Measurements from ENCODE around the gene ARHGAP26. TPM values are rescaled to one million over a fixed set of nuclear protein-coding genes. Genes with fewer than 3 reads are reported as not detected.
A peak's percentile ranks its signal among the peaks of the same experiment; 100 is the strongest.

The ARHGAP26 gene
- total RNA-seq, 6 experiments from 2014 or later: 6.7 to 14.5 (median 8.3) TPM

DNA sequence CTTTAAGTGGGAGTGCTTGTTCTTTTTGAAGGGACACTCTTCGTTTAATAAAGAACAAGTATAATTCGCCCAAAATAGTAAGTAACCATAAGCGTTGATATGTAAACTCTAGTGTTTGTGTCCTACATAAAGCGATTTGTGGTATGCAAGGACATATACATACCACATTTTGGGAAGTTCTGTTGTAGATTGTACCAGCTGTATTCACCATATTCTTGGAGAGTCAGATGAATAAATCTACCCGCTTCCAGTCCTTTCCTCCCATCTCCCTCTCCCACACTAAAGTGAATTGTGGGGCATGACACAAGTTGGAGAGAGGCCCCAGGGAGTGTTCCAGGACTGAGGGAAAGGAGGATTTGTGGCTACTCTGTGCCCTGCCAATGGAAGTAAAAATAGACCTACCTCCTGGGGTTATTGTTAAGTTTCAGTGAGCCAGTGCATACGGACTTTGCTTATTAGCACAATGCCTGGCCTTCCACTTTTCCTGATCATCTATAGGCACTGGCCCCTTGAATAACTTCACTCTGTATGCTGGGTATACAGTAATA, 40.6 kb downstream of the ARHGAP26 start:
- Histone ChIP-seq H3K36me3 (no peaks in the 10 kb centered on the region), H3K27ac (no peak overlapping the region), H3K4me1 (peaks cover 0 to 45% (median 10%) of the 10 kb centered on the region in 4 donors), H3K9me3 (no peaks in the 10 kb centered on the region), H3K27me3 (no peaks in the 10 kb centered on the region), H3K4me3 (no peak overlapping the region)
- 93% methylated on average over 6 of the region's 6 CpGs for WGBS (ENCODE audit: insufficient coverage, low coverage, low lambda C conversion rate, missing lambda C conversion rate)
- TF ChIP-seq, protein P1, sequence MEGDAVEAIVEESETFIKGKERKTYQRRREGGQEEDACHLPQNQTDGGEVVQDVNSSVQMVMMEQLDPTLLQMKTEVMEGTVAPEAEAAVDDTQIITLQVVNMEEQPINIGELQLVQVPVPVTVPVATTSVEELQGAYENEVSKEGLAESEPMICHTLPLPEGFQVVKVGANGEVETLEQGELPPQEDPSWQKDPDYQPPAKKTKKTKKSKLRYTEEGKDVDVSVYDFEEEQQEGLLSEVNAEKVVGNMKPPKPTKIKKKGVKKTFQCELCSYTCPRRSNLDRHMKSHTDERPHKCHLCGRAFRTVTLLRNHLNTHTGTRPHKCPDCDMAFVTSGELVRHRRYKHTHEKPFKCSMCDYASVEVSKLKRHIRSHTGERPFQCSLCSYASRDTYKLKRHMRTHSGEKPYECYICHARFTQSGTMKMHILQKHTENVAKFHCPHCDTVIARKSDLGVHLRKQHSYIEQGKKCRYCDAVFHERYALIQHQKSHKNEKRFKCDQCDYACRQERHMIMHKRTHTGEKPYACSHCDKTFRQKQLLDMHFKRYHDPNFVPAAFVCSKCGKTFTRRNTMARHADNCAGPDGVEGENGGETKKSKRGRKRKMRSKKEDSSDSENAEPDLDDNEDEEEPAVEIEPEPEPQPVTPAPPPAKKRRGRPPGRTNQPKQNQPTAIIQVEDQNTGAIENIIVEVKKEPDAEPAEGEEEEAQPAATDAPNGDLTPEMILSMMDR (IDR thresholded peaks at IDR 0.05): no peak
- no peak for TF ChIP-seq POLR2A (IDR thresholded peaks at IDR 0.05)
- no peak for DNase-seq
- intact Hi-C loops (cut with DNase I): loop anchor here in 1 of 2 donors (10.0 kb wide), 1 partner anchor 64 kb away; no protein-coding TSS in a partner anchor
- ATAC-seq: no peak

DNA sequence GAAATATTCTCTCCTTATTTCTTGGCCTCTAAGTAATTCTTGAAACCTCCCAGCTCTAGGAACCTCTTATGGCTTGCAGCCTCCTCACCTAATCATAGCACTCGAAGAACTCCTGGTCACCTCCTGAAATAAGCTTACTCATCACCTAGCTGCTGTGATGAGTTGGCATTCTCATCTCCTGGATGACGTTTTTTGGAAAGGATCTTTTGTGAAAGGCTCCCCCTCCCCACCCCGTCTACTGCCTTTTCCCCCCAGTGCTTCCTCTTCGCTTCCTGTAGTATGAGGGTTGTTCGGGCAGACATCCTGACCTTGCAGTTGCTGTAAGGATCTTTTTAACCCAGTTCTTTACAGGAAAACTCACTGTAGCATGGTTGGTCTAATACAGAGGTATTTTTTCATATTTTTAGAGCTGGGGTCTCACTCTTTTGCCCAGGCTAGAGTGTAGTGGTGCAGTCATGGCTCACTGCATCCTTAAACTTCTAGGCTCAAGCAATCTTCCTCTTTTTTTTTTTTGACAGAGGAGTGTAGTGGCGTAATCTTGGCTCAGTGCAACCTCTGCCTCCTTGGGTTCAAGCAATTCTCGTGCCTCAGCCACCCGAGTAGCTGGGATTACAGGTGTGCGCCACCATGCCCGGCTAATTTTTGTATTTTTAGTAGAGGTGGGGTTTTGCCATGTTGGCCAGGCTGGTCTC, 41.8 kb downstream of the ARHGAP26 start:
- intact Hi-C loops (cut with DNase I): loop anchor here in 1 of 2 donors (10.0 kb wide), 1 partner anchor 63 kb away; no protein-coding TSS in a partner anchor
- H3K36me3 ChIP-seq: no peaks in the 10 kb centered on the region
- DNase-seq (no peak), ATAC-seq (peak in 1 of 4 donors; percentile 11)
- no peak overlapping the region for H3K4me3 ChIP-seq
- peaks cover 0 to 42% (median 10%) of the 10 kb centered on the region in 4 donors for H3K4me1 ChIP-seq
- no peaks in the 10 kb centered on the region for H3K9me3 ChIP-seq
- 64% methylated on average over 10 of the region's 10 CpGs for WGBS (ENCODE audit: insufficient coverage, low coverage, low lambda C conversion rate, missing lambda C conversion rate)
- no peak overlapping the region for H3K27ac ChIP-seq
- no peaks in the 10 kb centered on the region for H3K27me3 ChIP-seq
- no peak for TF ChIP-seq POLR2A (IDR thresholded peaks at IDR 0.05)
- TF ChIP-seq, protein P1 (IDR thresholded peaks at IDR 0.05): no peak

DNA sequence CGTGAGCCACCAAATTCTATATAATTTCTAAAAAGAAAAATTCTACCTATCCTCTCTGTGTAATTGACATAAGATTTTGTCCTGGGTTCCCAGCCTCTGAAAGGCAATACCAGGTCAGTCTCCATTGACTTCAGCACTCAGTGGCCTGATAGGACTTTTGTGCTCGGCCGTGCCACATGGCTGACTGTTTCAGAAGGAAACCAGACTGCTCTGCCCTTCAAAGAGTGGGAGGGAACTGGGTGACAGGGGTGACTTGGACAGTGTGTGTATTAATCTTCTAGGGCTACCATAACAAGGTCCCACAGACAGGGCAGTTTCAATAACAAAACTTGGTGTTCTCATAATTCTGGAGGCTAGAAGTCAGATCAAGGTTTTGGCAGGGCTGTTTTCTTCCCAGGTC, 43.0 kb downstream of the ARHGAP26 start:
- Histone ChIP-seq H3K9me3 (no peaks in the 10 kb centered on the region), H3K27me3 (no peaks in the 10 kb centered on the region), H3K4me1 (peaks cover 0 to 42% (median 15%) of the 10 kb centered on the region in 4 donors), H3K4me3 (no peak overlapping the region), H3K27ac (peak overlapping the region in 1 of 3 donors; percentile 59), H3K36me3 (no peaks in the 10 kb centered on the region)
- DNase-seq (no peak), ATAC-seq (no peak)
- intact Hi-C loops (cut with DNase I): loop anchor here in 1 of 2 donors (10.0 kb wide), 1 partner anchor 62 kb away; no protein-coding TSS in a partner anchor
- WGBS (ENCODE audit: insufficient coverage, low coverage, low lambda C conversion rate, missing lambda C conversion rate): 87% methylated on average over 3 of the region's 3 CpGs
- TF ChIP-seq, protein P1 (IDR thresholded peaks at IDR 0.05): no peak
- TF ChIP-seq POLR2A (IDR thresholded peaks at IDR 0.05): no peak

DNA sequence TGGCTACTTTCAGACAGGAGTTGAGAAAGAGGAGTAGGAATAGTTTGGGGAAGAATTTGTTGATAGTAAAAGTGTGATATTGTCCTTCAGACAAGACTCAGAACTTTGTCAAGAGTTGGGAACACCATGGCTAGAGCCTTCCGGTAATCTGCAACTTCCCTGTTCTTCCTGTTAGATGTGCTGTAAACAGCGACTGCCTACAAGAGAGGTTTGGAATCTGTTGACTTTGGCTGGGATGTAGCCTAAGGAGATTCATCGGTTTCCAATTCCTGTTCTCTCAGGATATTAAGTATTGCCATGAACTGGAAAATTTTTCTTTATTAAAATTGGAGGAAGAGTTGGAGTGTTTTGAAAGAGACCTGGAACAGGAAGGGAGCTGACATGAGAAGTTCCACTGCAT, 43.9 kb downstream of the ARHGAP26 start:
- WGBS (ENCODE audit: insufficient coverage, low coverage, low lambda C conversion rate, missing lambda C conversion rate): 7% methylated on average over 3 of the region's 3 CpGs
- intact Hi-C loops (cut with DNase I): loop anchor here in 1 of 2 donors (10.0 kb wide), 1 partner anchor 61 kb away; no protein-coding TSS in a partner anchor
- peak overlapping the region in 2 of 3 donors; percentile 11 to 59 for H3K27ac ChIP-seq
- no peaks in the 10 kb centered on the region for H3K27me3 ChIP-seq
- peaks cover 0 to 39% (median 14%) of the 10 kb centered on the region in 4 donors for H3K4me1 ChIP-seq
- peak; percentile 62 to 72 (median 65) for ATAC-seq
- no peak for DNase-seq
- H3K9me3 ChIP-seq: no peaks in the 10 kb centered on the region
- H3K4me3 ChIP-seq: no peak overlapping the region
- H3K36me3 ChIP-seq: no peaks in the 10 kb centered on the region
- TF ChIP-seq, protein P1 (IDR thresholded peaks at IDR 0.05): no peak
- no peak for TF ChIP-seq POLR2A (IDR thresholded peaks at IDR 0.05)
